SKM-1 (cell line): Measurements from ENCODE around the gene PSMB4.
"Not testable (repeated sequence)": the region's sequence is repeated elsewhere in the genome, so short reads cannot be mapped to it uniquely, and the experiment has no call there.

Experiments
- DNase-seq: peaks from one replicate; lab custom pipeline; 2025; ENCODE audit not compliant: unreplicated experiment; lab: John Stamatoyannopoulos, UW

The PSMB4 gene

DNA sequence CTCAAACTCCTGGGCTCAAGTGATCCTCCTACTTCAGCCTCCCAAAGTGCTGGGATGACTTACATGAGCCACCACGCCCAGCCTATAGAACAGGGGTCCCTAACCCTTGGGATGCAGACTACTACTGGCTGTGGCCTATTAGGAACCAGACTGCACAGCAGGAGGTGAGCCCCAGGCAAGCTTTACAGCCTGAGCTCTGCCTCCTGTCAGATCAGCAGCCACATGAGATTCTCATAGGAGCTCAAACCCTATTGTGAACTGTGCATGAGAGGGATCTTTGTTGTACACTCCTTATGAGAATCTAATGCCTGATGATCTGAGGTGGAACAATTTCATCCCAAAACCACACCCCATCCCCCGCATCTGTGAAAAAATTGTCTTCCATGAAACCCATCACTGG is 13.4 kb upstream of the PSMB4 start:
- no peak for DNase-seq

DNA sequence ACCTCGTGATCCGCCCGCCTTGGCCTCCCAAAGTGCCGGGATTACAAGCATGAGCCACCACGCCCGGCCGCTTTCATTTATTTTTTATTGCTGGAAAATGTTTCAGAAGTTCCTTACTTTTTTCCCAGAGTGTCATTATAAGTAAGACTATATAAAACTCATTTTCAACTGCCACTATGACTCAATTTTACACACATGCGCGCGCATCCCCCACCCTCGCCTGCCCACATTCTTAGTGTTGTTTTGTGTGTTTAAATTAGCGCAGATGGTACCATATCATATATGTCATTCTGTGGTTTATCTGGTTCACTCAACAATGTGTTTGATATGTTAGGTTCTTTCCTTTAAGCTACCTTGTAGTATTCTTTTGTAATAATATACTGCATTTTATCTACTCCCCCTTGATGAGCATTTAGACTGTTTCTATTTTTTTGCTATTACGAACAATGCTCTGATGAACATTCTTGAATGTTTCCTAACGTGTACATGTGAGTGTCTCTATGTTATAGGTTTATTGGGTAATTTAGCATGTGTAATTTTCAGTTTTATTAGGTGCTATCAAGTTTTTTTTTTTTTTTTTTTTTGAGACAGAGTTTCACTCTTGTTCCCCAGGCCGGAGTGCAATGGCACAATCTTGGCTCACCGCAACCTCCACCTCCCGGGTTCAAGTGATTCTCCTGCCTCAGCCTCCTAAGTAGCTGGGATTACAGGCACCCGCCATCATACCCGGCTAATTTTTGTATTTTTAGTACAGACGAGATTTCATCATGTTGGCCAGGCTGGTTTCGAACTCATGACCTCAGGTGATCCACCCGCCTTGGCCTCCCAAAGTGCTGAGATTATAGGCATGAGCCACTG is 8.9 kb upstream of the PSMB4 start:
- DNase-seq: not testable (repeated sequence)

DNA sequence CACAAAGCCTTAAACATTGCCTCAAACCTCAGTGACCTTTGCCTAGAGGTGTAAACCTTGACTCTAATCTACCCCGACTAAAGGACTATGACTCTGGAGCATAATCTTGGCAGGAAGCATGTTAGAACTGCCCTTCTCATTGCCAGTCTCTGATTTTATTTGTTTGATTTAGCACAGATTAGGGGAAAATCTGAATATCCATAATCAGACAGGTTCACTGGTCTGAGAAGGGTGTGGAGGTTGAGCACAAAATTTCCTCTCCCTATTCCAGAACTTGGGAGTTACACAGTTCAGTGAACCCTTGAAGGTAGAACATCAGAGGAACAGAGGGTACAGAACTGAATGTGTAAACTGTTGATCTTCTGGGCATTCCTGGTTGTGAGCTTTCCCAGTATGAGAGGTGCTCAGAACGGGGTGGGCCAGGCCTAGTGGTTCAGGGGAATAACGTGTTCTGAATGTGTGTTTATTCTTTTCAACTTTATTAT is 8.3 kb upstream of the PSMB4 start:
- DNase-seq: no peak

DNA sequence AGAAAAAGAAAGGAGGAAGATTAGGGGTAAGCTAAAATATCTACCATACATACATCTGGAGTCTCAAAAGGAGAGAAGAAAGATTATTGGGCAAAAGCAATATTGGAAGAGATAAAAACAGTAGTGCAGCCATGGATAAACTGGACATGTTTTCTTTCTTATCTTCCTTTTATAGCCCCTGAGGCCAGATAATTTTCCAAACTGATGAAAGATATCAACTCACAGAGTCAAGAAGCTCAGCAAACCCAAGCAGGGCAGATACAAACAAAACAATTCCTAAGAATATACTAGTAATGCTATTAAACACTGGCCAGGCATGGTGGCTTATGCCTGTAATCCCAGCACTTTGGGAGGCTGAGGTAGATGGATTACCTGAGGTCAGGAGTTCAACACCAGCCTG is 5.8 kb upstream of the PSMB4 start:
- no peak for DNase-seq

DNA sequence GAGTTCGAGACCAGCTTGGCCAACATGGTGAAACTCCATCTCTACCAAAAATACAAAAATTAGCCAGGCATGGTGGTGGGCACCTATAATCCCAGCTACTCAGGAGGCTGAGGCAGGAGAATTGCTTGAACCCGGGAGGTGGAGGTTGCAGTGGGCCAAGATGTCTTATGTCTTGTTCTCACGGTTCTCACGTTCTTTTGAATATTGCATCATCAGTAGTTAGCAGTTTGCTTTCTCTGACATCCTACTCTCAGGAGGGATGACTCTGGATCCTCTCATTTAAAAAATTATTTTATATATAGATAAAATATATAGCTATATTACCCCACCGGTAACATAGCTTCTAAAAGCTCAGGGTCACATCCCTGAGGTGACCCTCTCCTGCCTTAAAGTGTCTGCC is 3.1 kb upstream of the PSMB4 start:
- DNase-seq: not testable (repeated sequence)

DNA sequence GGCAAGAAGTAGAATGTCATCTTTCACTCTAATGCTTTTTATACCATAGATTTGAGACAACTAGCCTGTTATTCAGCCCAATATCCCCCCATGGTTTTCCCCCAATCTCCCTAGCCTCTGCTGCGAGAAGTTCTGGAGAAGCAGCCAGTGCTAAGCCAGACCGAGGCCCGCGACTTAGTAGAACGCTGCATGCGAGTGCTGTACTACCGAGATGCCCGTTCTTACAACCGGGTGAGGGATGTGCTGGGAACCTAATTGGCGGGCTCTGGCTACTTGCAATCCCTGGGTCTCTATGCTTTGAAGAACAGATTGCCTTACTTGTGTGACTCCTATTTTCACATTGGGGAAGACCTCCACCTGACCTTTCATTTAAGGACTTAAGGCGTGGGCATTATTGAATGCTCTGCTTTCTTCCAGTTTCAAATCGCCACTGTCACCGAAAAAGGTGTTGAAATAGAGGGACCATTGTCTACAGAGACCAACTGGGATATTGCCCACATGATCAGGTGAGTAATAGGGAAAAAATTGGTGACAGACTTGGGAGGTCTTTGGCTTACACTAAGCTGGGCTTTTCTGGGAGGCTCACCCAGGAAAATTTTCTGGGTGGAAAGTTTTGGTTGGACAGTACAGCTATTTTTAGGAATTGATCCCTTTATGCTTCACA is 1.9 kb downstream of the PSMB4 start:
- DNase-seq: no peak

DNA sequence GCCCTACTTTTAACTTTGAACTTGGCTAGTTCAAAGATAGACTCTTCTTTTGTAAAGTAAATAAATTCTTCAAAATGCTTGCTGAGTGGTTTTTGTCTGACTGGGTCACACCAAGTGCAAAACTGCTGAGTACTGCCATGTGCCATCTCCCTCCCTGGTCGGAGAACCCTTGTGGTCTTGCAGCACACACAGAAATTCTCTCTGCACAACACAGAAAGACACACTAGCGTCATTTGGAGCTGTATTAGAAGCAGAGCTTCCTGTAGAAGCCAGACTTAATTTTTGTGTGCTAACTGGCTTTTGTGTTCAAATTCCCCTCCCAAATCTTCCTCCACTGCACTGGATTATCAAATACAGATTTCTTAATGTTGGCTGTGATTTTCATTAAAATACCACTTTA is 2.5 kb downstream of the PSMB4 start:
- DNase-seq: no peak

DNA sequence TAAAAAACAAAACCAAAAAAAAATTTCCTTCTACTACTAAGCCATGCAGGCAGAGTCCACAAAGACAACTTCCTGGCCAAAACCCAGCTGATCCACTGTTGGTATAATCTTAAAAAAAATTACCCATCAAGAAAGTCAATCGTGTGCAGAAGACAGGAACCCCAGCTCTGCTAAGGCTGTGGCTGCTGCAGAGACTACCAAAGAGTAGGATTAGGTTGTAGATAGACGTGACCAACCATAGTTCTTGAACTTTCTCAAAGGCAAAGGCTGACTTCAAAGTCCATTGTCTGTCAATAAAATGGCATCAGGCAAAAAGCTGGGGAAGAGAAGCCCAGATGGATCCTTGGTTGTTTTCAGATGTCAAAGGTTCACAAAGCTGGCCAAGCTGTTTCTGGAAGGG is 3.4 kb downstream of the PSMB4 start:
- DNase-seq: no peak

DNA sequence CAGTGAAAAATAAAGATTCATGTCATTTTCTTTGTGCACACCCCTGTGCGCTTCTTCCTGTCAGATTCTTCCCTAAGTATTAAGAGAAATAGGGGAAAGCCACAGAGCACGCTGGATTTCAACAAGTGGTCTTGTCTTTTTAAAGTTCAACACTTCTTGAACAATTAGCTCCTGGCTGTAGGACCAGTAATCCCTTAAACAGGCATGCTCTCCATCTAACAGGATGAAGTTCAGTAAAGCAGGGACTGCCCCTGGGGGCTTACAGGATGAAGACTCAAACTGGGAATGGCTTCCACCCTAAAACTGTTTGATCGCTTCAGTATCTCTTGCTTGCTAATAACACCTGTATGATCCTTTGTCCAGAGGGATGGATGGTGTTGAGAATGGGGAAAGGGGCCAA is 4.2 kb downstream of the PSMB4 start:
- DNase-seq: no peak

DNA sequence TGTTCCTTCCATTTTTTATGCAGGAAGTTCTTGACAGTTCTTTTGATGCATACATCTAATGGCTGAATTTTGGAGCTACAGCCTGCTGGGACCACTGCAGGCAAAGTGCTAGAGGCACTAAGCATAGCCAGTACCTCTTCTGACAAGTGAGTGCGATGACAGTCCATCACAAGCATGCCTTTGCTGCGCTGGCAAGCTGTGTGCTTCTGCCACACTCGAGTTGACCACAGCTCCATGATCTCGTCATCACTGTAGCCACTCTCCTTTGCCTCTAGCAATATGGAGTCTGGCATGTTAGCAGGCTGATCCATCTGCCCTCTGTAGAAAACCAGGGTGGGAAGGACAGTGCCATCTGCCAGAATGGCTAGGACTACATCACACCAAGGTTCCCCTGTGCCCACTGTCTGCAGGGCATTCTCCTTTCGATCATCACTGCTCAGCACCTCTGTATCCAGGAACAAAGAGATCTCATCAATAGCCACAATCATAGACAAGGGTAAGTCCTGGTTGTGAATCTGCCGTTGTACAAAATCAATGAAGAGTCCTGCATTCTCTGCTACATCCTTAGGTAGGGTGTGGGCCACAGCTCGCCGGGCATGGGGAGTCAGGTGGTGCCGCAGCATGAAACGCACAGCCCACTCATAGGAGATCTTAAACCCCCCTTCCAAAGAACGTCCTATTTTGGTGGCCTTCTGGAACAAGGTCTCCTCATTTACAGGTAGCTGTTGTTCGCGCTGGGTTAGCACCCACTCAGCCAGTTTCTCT is 6.0 kb downstream of the PSMB4 start:
- DNase-seq: no peak

DNA sequence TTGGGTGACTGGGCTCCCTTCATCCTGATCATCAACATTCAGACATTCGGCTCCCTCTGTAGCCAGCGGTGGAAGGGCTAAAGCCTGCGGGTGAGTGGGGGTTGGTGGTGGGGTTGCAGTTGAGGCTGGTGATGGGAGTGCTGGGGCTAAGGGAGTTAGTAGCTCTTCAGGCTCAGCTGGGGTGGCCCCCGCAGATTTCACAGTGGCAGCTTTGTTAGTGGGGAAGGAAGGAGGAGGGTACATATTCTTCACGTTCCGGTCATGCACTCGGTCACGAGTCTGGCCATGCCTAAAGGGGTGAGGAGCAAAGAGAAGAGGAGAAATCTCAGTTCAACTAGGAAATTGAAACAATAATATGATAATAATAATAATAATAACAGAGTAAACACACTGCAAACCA is 6.8 kb downstream of the PSMB4 start:
- DNase-seq: no peak

DNA sequence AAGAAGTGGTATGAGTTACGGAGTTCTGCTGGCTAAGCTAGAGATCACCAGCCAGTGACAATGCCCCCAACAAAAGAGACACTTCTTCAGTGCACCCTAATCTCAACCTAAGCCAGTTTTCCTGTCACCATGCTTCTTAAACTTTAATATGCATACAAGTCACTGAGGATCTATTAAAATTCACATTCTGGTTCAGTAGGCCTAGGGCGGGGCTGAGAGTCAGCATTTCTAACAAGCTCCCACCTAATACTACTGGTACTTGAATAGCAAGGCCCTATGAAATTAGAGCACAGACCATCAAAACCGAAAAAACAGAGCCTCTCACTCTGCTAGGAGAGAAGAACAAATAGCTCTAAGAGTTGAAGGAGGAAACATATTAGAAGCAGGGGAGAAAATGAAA is 7.9 kb downstream of the PSMB4 start:
- DNase-seq: no peak

DNA sequence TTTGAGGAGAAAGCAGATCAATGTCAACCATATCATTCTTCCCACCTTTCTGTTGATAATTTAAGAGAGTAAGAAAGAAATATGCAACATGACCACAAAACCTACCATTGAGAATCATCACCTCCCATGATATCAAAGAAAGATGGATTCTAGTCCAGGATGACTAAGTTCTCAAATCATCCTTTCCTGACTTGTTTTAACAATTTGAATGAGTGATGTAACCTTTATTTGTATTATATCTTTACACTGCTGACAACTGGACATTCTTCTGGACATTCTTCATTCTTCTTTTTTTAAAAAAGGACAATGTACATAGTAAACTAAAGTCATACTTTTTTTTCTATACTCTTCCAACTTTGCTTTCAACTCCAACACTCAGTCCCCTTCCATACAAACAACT is 9.5 kb downstream of the PSMB4 start:
- DNase-seq: no peak

DNA sequence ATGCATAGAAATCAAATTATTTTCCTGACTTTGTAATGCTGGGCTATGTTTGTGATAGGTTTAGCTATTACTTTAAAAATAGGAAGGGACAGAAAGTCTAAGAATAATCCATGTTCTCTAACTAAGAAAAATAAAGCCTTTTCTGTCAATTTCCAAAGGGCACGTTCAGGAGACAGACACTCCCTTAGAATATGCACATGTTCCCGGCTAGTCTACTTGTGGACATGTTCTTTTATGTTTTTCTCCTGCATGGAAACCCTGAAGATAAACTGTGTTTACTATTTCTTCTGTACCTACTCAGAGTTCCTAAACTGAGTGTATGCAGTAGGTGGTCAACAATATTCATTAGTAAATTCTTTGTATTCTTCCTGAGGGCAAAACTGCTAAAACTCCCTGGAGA is 12.5 kb downstream of the PSMB4 start:
- DNase-seq: no peak

DNA sequence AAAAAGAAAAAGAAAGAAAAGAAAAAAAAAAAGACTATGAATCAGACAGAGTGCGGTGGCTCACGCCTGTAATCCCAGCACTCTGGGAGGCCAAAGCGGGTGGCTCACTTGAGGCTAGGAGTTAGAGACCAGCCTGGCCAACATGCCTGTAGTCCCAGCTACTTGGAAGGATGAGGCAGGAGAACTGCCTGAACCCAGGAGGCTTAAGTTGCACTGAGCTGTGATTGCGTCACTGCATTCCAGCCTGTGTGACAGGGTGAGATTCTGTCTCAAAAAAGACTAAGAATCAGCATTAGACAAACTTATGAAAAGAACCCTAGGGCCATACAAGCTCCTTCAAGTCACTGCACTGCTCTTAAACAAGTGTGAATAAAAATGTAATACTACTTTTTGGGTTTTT is 16.9 kb downstream of the PSMB4 start:
- DNase-seq: no peak

DNA sequence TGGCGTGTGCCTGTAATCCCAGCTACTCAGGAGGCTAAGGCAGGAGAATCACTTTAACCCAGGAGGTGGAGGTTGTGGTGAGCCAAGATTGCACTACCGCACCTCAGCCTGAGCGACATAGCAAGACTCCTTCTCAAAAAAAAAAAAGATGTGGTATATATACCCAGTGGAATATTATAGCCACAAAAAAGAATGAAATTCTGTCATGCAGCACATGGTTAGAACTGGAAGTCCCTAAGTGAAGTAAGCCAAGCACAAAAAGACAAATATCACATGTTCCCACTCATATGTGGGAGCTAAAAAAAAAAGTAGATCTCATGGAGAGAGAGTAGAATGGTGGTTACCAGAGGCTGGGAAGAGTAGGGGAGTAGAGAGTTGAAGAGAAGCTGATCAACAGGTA is 18.7 kb downstream of the PSMB4 start:
- no peak for DNase-seq

DNA sequence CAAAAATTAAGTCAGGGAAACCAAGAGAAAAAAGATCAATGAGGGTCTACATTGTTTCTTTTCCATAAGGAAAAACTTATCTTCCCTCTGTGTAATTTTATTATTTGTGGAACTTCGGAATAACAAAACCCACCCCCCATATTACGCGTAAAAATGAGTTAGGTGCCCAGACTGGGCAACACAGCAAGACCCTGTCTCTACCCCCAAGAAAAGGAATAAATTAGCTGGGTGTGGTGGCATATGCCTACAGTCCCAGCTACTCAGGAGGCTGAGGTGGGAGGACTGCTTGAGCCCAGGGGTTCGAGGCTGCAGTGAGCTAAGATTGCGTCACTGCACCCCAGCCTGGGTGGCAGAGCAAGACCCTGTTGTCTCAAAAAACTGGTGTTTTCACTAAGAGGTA is 20.4 kb downstream of the PSMB4 start:
- no peak for DNase-seq

DNA sequence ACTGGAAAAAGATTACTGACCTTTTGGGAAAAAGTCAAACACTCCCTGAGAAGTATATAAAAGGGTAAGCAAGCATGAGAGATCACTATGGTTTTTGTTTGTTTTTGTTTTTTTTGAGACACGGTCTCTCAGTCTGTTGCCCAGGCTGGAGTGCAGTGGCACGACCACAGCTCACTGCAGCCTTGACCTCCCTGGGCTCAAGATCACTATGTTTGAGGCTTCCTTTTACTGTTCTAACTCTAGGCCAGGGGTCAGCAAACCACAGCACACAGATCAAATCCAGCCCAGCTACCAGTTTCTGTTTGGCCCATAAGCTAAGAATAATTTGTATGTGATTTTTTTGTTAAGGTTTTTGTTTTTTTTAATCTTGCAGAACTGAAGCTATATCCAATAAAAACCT is 25.7 kb downstream of the PSMB4 start:
- no peak for DNase-seq

DNA sequence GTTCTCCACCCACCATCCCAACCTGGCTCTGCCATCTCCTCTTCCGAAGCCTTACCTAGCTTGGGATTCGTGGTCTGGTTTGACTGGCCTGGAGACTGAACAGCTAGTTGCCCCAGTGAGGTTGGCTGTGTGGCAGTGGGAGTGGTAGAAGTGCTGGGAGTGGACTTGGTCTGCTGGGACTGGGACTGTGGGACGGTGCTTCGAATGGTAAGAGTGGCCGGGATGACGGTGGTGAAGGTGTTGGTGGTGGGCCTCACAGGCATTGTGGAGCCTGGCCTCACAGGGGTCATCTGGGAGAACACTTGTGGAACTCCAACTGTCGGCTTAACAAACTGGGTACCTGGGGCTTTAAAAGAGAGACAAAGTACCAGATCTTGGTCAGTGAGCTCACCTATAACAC is 28.7 kb downstream of the PSMB4 start:
- no peak for DNase-seq

DNA sequence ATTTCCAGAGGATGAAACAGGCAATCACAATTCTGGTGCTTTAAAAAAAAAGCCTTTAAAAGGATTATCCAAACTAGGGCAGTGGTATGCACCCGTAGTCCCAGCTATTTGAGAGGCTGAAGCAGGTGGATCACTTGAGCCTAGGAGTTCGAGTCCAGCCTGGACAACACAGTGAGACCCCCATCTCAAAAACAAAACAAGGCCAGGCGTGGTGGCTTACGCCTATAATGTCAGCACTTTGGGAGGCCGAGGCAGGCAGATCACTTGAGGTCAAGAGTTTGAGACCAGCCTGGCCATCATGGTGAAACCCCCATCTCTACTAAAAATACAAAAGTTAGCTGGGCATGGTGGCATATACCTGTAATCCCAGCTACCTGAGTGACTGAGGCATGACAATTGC is 34.5 kb downstream of the PSMB4 start:
- DNase-seq: not testable (repeated sequence)

DNA sequence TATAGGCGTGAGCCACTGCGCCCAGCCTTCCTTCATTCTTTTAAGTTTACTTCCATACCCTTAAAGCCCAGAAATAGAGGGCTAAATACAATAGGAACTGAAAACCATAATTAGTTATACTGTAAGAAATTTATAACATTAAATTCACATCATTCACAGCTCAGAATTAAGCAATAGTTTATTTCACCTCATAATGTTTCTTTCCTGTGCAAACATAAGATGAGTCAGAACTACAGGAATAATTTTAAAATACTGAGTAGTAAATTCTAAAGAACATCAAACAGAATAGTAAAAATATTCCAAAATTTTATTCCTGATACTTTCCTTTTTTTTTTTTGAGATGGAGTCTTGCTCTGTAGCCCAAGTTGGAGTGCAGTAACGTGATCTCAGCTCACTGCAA is 35.8 kb downstream of the PSMB4 start:
- no peak for DNase-seq

DNA sequence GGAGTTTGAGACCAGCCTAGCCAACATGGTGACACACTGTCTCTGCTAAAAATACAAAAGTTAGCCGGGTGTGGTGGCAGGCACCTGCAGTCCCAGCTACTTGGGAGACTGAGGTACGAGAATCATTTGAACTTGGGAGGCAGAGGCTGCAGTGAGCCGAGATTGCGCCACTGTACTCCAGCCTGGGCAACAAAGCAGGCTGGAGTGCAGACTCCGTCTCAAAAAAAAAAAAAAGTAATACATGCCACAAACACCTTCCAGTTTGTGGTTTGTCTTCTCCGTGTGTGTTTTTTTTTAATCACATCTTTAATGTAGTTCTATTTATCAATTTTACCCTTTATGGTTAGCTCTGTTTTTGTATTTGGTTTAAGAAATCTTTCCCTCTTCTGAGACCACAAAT is 37.6 kb downstream of the PSMB4 start:
- DNase-seq: no peak
